DMS114 treated with DMSO at 0.1 percent for 48 hours (cell line): ENCODE measurements around the gene TMEM151A.
"Not testable (repeated sequence)": the region's sequence is repeated elsewhere in the genome, so short reads cannot be mapped to it uniquely, and the experiment has no call there.

Experiments
- DNase-seq: peaks from one replicate; lab custom pipeline; 2025; ENCODE audit not compliant: unreplicated experiment; lab: John Stamatoyannopoulos, UW

Gene TMEM151A

GRCh38 chr11:66299186-66299585 lies 7.5 kb downstream of the TMEM151A start:
- DNase-seq: no peak

GRCh38 chr11:66302656-66303055 lies 11.0 kb downstream of the TMEM151A start:
- DNase-seq: no peak

- no peak for DNase-seq
Observed at GRCh38 chr11:66309475-66309874, 17.8 kb downstream of the TMEM151A start.

- no peak for DNase-seq
Observed at GRCh38 chr11:66310324-66310723, 18.6 kb downstream of the TMEM151A start.

GRCh38 chr11:66310803-66311440 lies 19.2 kb downstream of the TMEM151A start:
- DNase-seq: not testable (repeated sequence)

- DNase-seq: peak; percentile 87
Observed at GRCh38 chr11:66311470-66311964, 19.8 kb downstream of the TMEM151A start.

GRCh38 chr11:66311965-66312548 lies 20.4 kb downstream of the TMEM151A start:
- peak; percentile 91 for DNase-seq

- DNase-seq: peak; percentile 93
Observed at GRCh38 chr11:66312549-66313320, 21.0 kb downstream of the TMEM151A start.

GRCh38 chr11:66313321-66314185 lies 21.9 kb downstream of the TMEM151A start:
- no peak for DNase-seq

- no peak for DNase-seq
Observed at GRCh38 chr11:66314186-66314501, 22.4 kb downstream of the TMEM151A start.

GRCh38 chr11:66314561-66315497 lies 23.1 kb downstream of the TMEM151A start:
- DNase-seq: no peak

GRCh38 chr11:66315498-66315885 lies 23.8 kb downstream of the TMEM151A start:
- no peak for DNase-seq

GRCh38 chr11:66315921-66316811 lies 24.5 kb downstream of the TMEM151A start:
- no peak for DNase-seq

GRCh38 chr11:66316849-66317251 lies 25.2 kb downstream of the TMEM151A start, which contains the start of gene CD248:
CD248 (minus strand) TSS chr11:66317044; CDS start chr11:66317027, 17 bp downstream.
- DNase-seq: no peak

GRCh38 chr11:66317322-66317722 lies 25.6 kb downstream of the TMEM151A start:
- no peak for DNase-seq

GRCh38 chr11:66317723-66318599 lies 26.3 kb downstream of the TMEM151A start:
- DNase-seq: no peak

GRCh38 chr11:66318600-66318970 lies 26.9 kb downstream of the TMEM151A start:
- DNase-seq: no peak

- not testable (repeated sequence) for DNase-seq
Observed at GRCh38 chr11:66320289-66320688, 28.6 kb downstream of the TMEM151A start.
